HG03039 (cell line): Measurements from ENCODE around the gene TEX28.
"Not testable (repeated sequence)": the region's sequence is repeated elsewhere in the genome, so short reads cannot be mapped to it uniquely, and the experiment has no call there.

ENCODE experiments used
- ATAC-seq: cut with Tn5 transposase; IDR thresholded peaks from one replicate; pipeline ENCODE4 v1.9.1; 2021; ENCODE audit warnings: mild to moderate bottlenecking, moderate library complexity; ENCODE audit not compliant: unreplicated experiment

The TEX28 gene

DNA sequence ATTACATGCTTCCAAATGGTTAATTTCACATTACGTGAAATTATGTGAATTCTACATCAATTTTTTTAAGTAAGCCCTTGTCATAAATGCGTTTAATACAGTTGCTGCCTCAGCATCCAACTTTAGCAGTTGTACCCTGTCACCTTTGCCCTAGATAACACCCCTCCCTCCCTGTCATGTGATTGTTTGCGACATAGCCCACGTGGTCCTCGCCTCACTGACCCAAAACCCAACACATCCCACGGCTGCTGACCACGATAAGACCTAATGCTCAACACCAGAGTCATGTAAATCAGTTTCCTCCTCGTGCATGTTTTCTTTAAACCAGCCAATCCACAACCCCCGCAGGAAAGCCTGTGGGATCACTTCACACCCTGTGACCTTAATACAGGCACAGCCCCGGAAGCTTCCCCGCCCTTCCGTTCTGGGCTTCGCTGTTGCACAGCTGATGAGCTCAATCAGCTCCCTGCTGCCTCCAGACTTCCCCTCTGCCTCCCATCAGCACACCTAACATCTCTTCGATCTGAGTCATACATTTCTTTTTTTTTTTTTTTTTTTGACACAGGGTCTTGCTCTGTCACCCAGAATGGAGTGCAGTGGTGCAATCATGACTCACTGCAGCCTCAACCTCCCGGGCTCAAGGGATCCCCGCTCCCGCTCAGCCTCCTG lies 47.4 kb downstream of the TEX28 start:
- ATAC-seq, result not testable (repeated sequence)

DNA sequence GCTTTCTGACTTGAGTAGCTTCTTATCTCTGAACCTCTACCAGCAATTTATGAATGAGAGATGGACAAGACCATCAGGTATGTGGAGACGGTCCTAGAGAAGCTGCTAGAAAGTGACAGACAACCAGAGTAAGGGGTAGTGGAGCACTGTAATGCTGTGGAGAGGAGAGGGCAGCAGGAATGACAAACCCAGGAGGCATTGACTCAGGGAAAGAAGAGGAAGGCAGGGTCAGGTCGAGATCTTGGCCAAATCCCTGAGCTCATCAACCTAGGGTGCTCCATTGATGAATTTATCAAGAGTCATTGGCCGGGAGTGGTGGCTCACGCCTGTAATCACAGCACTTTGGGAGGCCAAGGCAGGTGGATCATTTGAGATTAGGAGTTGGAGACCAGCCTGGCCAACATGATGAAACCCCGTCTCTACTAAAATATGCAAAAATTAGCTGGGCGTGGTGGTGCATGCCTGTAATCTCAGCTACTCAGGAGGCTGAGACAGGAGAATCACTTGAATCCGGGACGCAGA lies 54.9 kb downstream of the TEX28 start:
- ATAC-seq, result not testable (repeated sequence)

DNA sequence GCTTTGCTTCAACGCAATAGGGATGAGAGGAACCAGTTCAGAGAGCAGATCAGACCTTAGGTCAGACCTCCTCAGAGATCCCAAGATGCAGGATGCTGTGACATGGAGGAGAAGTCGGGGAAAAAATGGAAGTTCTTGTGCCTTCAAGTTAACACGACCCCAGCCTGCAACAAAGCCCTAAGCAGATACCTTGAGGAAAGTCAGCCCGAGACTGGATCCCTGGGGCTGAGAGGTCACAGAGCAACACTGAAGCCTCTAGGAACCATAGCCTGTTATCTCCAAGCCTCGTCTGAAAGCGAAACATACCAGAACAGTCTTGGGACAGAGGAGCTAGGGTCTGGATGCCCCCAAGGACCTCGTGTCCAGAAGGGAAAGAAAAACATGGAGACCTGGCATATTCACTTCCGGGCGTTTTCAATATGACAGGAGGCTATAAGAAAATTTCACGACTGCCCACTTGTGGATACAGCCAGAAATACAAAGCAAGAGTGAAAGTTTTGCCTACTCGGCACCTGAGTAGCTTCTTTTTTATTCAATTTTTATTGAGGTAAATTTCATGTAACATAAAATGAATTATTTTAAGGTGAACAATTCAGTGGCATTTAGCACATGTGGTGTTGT lies 55.9 kb downstream of the TEX28 start:
- ATAC-seq, result not testable (repeated sequence)

- not testable (repeated sequence) for ATAC-seq
Measured at GRCh38 chrX:154233620-154234019, 61.3 kb downstream of the TEX28 start.

- ATAC-seq, result not testable (repeated sequence)
Measured at GRCh38 chrX:154231443-154231842, 63.5 kb downstream of the TEX28 start.

DNA sequence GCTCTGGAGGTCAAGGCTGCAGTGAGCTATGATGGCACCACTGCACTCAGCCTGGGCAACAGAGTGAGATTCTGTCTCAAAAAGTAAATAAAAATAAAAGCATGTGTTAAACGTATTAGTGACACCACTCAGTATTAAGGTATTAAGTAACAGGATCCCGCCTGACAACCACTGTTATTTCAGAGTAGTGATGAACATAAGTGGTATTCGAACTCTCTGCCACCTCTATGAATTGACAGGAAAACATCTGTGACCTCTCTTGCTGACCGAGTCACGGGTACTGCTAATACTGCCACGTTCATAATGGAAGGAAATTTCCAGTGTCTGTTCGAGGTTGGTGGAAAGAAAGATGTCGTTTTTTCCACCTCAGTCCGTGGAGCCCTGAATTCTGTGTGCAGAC lies 68.2 kb downstream of the TEX28 start:
- ATAC-seq, result not testable (repeated sequence)

GRCh38 chrX:154225292-154225691 lies 69.6 kb downstream of the TEX28 start:
- not testable (repeated sequence) for ATAC-seq
